Stomach (tissue), 4 donors: ENCODE results near the gene CEP290.

Source experiments
- POLR2A ChIP-seq, 4 donors: fragments of 450-650 bp; IDR thresholded peaks; one replicate each; pipeline ENCODE4 v1.6.1; 2016; ENCODE audit warnings: antibody characterized with exemption in 4 of 4, control low read depth in 2 of 4, mild to moderate bottlenecking in 1 of 4, moderate library complexity in 1 of 4
- POLR2AphosphoS5 ChIP-seq, 3 donors: sonication (generic); formaldehyde crosslinking; IDR thresholded peaks; one replicate each; pipeline ENCODE4 v1.6.1; 2016; ENCODE audit warnings: antibody characterized with exemption in 3 of 3

- TF ChIP-seq POLR2AphosphoS5 (IDR thresholded peaks at IDR 0.05): no peak
- no peak for TF ChIP-seq POLR2A (IDR thresholded peaks at IDR 0.05)
Measured at GRCh38 chr12:88011755-88012154, 130.1 kb downstream of the CEP290 start.
